ENCODE data around the gene STK32B. TPM values are rescaled to one million over a fixed set of nuclear protein-coding genes. Genes with fewer than 3 reads are reported as not detected.

The STK32B gene
- total RNA-seq, 4 donors from 2014 or later = 3.0 to 33.8 (median 4.3) TPM

DNA sequence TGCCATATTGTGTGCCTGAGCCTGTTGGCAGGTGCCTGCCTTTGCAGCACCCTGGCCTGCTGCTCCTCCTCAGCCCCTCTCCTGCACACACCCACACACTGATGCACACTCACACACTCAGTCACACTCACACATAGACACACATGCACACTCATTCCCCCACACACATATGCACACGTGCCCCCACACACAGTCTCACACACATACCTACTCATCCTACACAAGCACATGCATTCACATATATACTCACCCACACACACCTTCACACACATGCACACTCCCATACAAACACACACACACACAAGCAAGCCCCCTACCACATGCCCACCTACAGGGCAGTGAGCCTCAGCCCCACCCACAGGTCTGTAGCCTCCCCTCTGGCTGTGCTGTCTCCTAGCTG is 412.1 kb downstream of the STK32B start:
- H3K27me3 ChIP-seq = no peaks in the 10 kb centered on the region
- intact Hi-C loops (cut with DNase I; ENCODE audit: low total_unique reads) = no loop called here
- H3K4me1 ChIP-seq = no peaks in the 10 kb centered on the region
- H3K27ac ChIP-seq = no peak overlapping the region
- H3K4me3 ChIP-seq = no peak overlapping the region
- H3K36me3 ChIP-seq = no peaks in the 10 kb centered on the region
- no peak for TF ChIP-seq POLR2A (IDR thresholded peaks at IDR 0.05)
- TF ChIP-seq, protein P1, sequence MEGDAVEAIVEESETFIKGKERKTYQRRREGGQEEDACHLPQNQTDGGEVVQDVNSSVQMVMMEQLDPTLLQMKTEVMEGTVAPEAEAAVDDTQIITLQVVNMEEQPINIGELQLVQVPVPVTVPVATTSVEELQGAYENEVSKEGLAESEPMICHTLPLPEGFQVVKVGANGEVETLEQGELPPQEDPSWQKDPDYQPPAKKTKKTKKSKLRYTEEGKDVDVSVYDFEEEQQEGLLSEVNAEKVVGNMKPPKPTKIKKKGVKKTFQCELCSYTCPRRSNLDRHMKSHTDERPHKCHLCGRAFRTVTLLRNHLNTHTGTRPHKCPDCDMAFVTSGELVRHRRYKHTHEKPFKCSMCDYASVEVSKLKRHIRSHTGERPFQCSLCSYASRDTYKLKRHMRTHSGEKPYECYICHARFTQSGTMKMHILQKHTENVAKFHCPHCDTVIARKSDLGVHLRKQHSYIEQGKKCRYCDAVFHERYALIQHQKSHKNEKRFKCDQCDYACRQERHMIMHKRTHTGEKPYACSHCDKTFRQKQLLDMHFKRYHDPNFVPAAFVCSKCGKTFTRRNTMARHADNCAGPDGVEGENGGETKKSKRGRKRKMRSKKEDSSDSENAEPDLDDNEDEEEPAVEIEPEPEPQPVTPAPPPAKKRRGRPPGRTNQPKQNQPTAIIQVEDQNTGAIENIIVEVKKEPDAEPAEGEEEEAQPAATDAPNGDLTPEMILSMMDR (IDR thresholded peaks at IDR 0.05) = no peak
- no peaks in the 10 kb centered on the region for H3K9me3 ChIP-seq
- no peak for DNase-seq

- DNase-seq = no peak
- Histone ChIP-seq H3K4me1 (no peaks in the 10 kb centered on the region), H3K36me3 (no peaks in the 10 kb centered on the region), H3K27ac (no peak overlapping the region), H3K4me3 (no peak overlapping the region), H3K27me3 (no peaks in the 10 kb centered on the region), H3K9me3 (no peaks in the 10 kb centered on the region)
- intact Hi-C loops (cut with DNase I; ENCODE audit: low total_unique reads) = no loop called here
- no peak for TF ChIP-seq POLR2A (IDR thresholded peaks at IDR 0.05)
Observed at GRCh38 chr4:5463936-5464650, 412.8 kb downstream of the STK32B start.

GRCh38 chr4:5465529-5465928 is 414.2 kb downstream of the STK32B start:
- intact Hi-C loops (cut with DNase I; ENCODE audit: low total_unique reads) = no loop called here
- Histone ChIP-seq H3K27ac (no peak overlapping the region), H3K4me3 (no peak overlapping the region), H3K27me3 (no peaks in the 10 kb centered on the region), H3K4me1 (no peaks in the 10 kb centered on the region), H3K9me3 (no peaks in the 10 kb centered on the region), H3K36me3 (no peaks in the 10 kb centered on the region)
- TF ChIP-seq, protein P1 (IDR thresholded peaks at IDR 0.05) = no peak
- TF ChIP-seq POLR2A (IDR thresholded peaks at IDR 0.05) = no peak
- no peak for DNase-seq

- DNase-seq = no peak
- Histone ChIP-seq H3K9me3 (no peaks in the 10 kb centered on the region), H3K27ac (no peak overlapping the region), H3K36me3 (no peaks in the 10 kb centered on the region), H3K4me1 (no peaks in the 10 kb centered on the region), H3K4me3 (no peak overlapping the region), H3K27me3 (no peaks in the 10 kb centered on the region)
- no peak for TF ChIP-seq POLR2A (IDR thresholded peaks at IDR 0.05)
- TF ChIP-seq, protein P1 (IDR thresholded peaks at IDR 0.05) = no peak
- intact Hi-C loops (cut with DNase I; ENCODE audit: low total_unique reads) = no loop called here
Observed at GRCh38 chr4:5465956-5466355, 414.7 kb downstream of the STK32B start.

- TF ChIP-seq, protein P1 (IDR thresholded peaks at IDR 0.05) = no peak
- TF ChIP-seq POLR2A (IDR thresholded peaks at IDR 0.05) = no peak
- Histone ChIP-seq H3K27me3 (no peaks in the 10 kb centered on the region), H3K27ac (no peak overlapping the region), H3K4me1 (no peaks in the 10 kb centered on the region), H3K36me3 (no peaks in the 10 kb centered on the region), H3K9me3 (no peaks in the 10 kb centered on the region), H3K4me3 (no peak overlapping the region)
- intact Hi-C loops (cut with DNase I; ENCODE audit: low total_unique reads) = no loop called here
- DNase-seq = no peak
Observed at GRCh38 chr4:5467111-5467510, 415.8 kb downstream of the STK32B start.
